GM18520 (cell line): ENCODE data around the gene ETV7.
"Not testable (repeated sequence)": the region's sequence is repeated elsewhere in the genome, so short reads cannot be mapped to it uniquely, and the experiment has no call there.

Experiments
- ATAC-seq: cut with Tn5 transposase; IDR thresholded peaks from one replicate; pipeline ENCODE4 v1.9.1; 2021; ENCODE audit not compliant: unreplicated experiment

ETV7 gene

GRCh38 chr6:36364669-36365479 lies 22.6 kb downstream of the ETV7 start:
- ATAC-seq, result no peak

GRCh38 chr6:36364061-36364635 lies 23.3 kb downstream of the ETV7 start:
- ATAC-seq, result not testable (repeated sequence)

- ATAC-seq, result not testable (repeated sequence)
These were observed 24.1 kb downstream of the ETV7 start for GRCh38 chr6:36363371-36363752.

- no peak for ATAC-seq
These were observed 24.7 kb downstream of the ETV7 start for GRCh38 chr6:36362551-36363370.

- no peak for ATAC-seq
These were observed 26.4 kb downstream of the ETV7 start for GRCh38 chr6:36361071-36361470.

GRCh38 chr6:36360241-36361054 lies 27.0 kb downstream of the ETV7 start:
- ATAC-seq, result no peak

- no peak for ATAC-seq
These were observed 29.1 kb downstream of the ETV7 start for GRCh38 chr6:36358226-36358915.

- ATAC-seq, result peak; percentile 38
These were observed 29.6 kb downstream of the ETV7 start for GRCh38 chr6:36357872-36358225.

GRCh38 chr6:36355819-36356218 lies 31.6 kb downstream of the ETV7 start:
- ATAC-seq, result no peak

- ATAC-seq, result no peak
These were observed 34.0 kb downstream of the ETV7 start for GRCh38 chr6:36353411-36353915.

GRCh38 chr6:36352477-36353157 lies 34.9 kb downstream of the ETV7 start:
- no peak for ATAC-seq

GRCh38 chr6:36350681-36351571 lies 36.5 kb downstream of the ETV7 start:
- ATAC-seq, result no peak

- no peak for ATAC-seq
These were observed 37.4 kb downstream of the ETV7 start for GRCh38 chr6:36350082-36350481.

- no peak for ATAC-seq
These were observed 38.2 kb downstream of the ETV7 start for GRCh38 chr6:36349240-36349639.

- ATAC-seq, result no peak
These were observed 39.8 kb downstream of the ETV7 start for GRCh38 chr6:36347621-36348020.

- no peak for ATAC-seq
These were observed 40.8 kb downstream of the ETV7 start for GRCh38 chr6:36346486-36347273.

GRCh38 chr6:36345681-36346466 lies 41.6 kb downstream of the ETV7 start:
- ATAC-seq, result no peak
